BJ (cell line): ENCODE results near the gene ZBED5. TPM values are rescaled to one million over a fixed set of nuclear protein-coding genes. Genes with fewer than 3 reads are reported as not detected.
A peak's percentile ranks its signal among the peaks of the same experiment; 100 is the strongest.
"Not testable (repeated sequence)": the region's sequence is repeated elsewhere in the genome, so short reads cannot be mapped to it uniquely, and the experiment has no call there.

Experiments used
- CTCF ChIA-PET: fragments of 350-600 bp; formaldehyde crosslinking; extraction: SDS; loops from one replicate; lab custom pipeline; 2021; ENCODE audit warnings: antibody characterized with exemption, inconsistent platforms; lab: Yijun Ruan, JAX
- POLR2A ChIA-PET: fragments of 300-600 bp; sonication (Branson Sonifier 250); formaldehyde crosslinking; extraction: SDS; loops from one replicate; lab custom pipeline; 2021; ENCODE audit warnings: antibody characterized with exemption; lab: Charles Lee
- DNase-seq: peaks from one replicate; pipeline ENCODE4 v3.0.0-alpha.2; 2011; ENCODE audit warnings: low read depth
- H3K27me3 ChIP-seq: 2 replicates; pipeline ENCODE4 v1.6.0; 2011; ENCODE audit warnings: low read length; ENCODE audit not compliant: control insufficient read depth, insufficient read depth
- H3K36me3 ChIP-seq: 2 replicates; pipeline ENCODE4 v1.5.1; 2011; ENCODE audit warnings: low read length; ENCODE audit not compliant: control insufficient read depth, insufficient read depth
- H3K4me3 ChIP-seq: 2 replicates; pipeline ENCODE4 v1.5.1; 2011; ENCODE audit warnings: low read depth, mild to moderate bottlenecking, control low read depth, low read length
- CTCF ChIP-seq: IDR thresholded peaks from 2 replicates; pipeline ENCODE4 v1.5.1; 2011; ENCODE audit warnings: low read depth, mild to moderate bottlenecking, control low read depth, inconsistent platforms, low read length, moderate library complexity; ENCODE audit not compliant: insufficient read depth
- polyA plus RNA-seq: library from polyadenylated mRNA; depleted of rRNA; stranded (reverse); fragments of >200 nt; gene quantifications from 2 replicates; pipeline ENCODE4 v1.2.3, GENCODE V29; 2011

ZBED5 gene
- polyA plus RNA-seq, 1 experiment = 43.0 TPM

GRCh38 chr11:10824888-10825287, 33.0 kb downstream of the ZBED5 start:
- DNase-seq = no peak
- CTCF ChIA-PET = no interaction called here
- POLR2A ChIA-PET = no interaction called here
- H3K27me3 ChIP-seq = no peaks in the 10 kb centered on the region
- no peak overlapping the region for H3K4me3 ChIP-seq
- H3K36me3 ChIP-seq = no peaks in the 10 kb centered on the region
- no peak for TF ChIP-seq CTCF

- CTCF ChIA-PET = interaction anchor here (0.9 kb wide), 1 partner anchor 10 kb away, joined by 4 read pairs; no protein-coding TSS in a partner anchor
- no peaks in the 10 kb centered on the region for H3K27me3 ChIP-seq
- POLR2A ChIA-PET = interaction anchor here (0.5 to 0.6 kb wide), 2 partner anchors 21 to 47 kb away, joined by 3 to 6 read pairs; no protein-coding TSS in a partner anchor
- no peak for DNase-seq
- H3K36me3 ChIP-seq = no peaks in the 10 kb centered on the region
- no peak overlapping the region for H3K4me3 ChIP-seq
- TF ChIP-seq CTCF = no peak
These were observed 34.7 kb downstream of the ZBED5 start for GRCh38 chr11:10823152-10823579.

- H3K4me3 ChIP-seq, H3K36me3 ChIP-seq, POLR2A ChIA-PET, CTCF ChIA-PET, H3K27me3 ChIP-seq, DNase-seq: not testable (repeated sequence)
These were observed 35.4 kb downstream of the ZBED5 start for GRCh38 chr11:10822491-10822890.

GRCh38 chr11:10818594-10818993, 39.3 kb downstream of the ZBED5 start:
- no peak for TF ChIP-seq CTCF
- H3K36me3 ChIP-seq = no peaks in the 10 kb centered on the region
- POLR2A ChIA-PET = interaction anchor here (0.6 to 1.0 kb wide), 3 partner anchors 8 to 514 kb away, joined by 3 to 12 read pairs (median 4); partner anchors contain the start of gene EIF4G2
- peak; percentile 95 for DNase-seq
- CTCF ChIA-PET = interaction anchor here (1.5 kb wide), 1 partner anchor 81 kb away, joined by 3 read pairs; no protein-coding TSS in a partner anchor
- H3K27me3 ChIP-seq = no peaks in the 10 kb centered on the region
- H3K4me3 ChIP-seq = no peak overlapping the region

GRCh38 chr11:10813945-10814344, 43.9 kb downstream of the ZBED5 start:
- no peaks in the 10 kb centered on the region for H3K36me3 ChIP-seq
- no peaks in the 10 kb centered on the region for H3K27me3 ChIP-seq
- ChIA-PET POLR2A (no interaction called here), CTCF (interaction anchor here (0.6 kb wide), 1 partner anchor 1596 kb away, joined by 3 read pairs; no protein-coding TSS in a partner anchor)
- no peak overlapping the region for H3K4me3 ChIP-seq
- DNase-seq = no peak
- no peak for TF ChIP-seq CTCF
